Left lung (tissue), 10 donors: Measurements from ENCODE around the gene ZNF786. TPM values are rescaled to one million over a fixed set of nuclear protein-coding genes. Genes with fewer than 3 reads are reported as not detected.

Source experiments
- ATAC-seq: fragments of 200-7000 bp; cut with Tn5 transposase; one replicate; pipeline ENCODE4 v1.9.1; 2020; ENCODE audit warnings: moderate library complexity
- DNase-seq, 4 donors: peaks; one replicate each; pipeline ENCODE4 v3.0.0-alpha.2; 2013 to 2020
- H3K27ac ChIP-seq, 2 donors: fragments of 200-600 bp; sonication (generic) in 1 of 2; one replicate each; pipeline versions ENCODE4 v1.5.0 to v1.8.0; 2020 to 2021
- H3K27me3 ChIP-seq, 2 donors: fragments of 200-600 bp; sonication (generic) in 1 of 2; one replicate each; pipeline versions ENCODE4 v1.5.0 to v1.8.0; 2020 to 2021
- H3K36me3 ChIP-seq, 2 donors: fragments of 200-600 bp; sonication (generic) in 1 of 2; one replicate each; pipeline versions ENCODE4 v1.5.0 to v1.8.0; 2020 to 2021
- H3K4me1 ChIP-seq, 2 donors: fragments of 200-600 bp; one replicate each; pipeline ENCODE4 v1.8.0; 2021
- H3K4me3 ChIP-seq, 2 donors: fragments of 200-600 bp; sonication (generic) in 1 of 2; one replicate each; pipeline versions ENCODE4 v1.5.0 to v1.8.0; 2020 to 2021; ENCODE audit warnings: mild to moderate bottlenecking in 1 of 2
- H3K9me3 ChIP-seq, 2 donors: fragments of 200-600 bp; sonication (generic) in 1 of 2; one replicate each; pipeline versions ENCODE4 v1.5.0 to v1.8.0; 2020 to 2021
- CTCF ChIP-seq, 2 donors: fragments of 200-600 bp; sonication (generic) in 1 of 2; IDR thresholded peaks; one replicate each; pipeline versions ENCODE4 v1.5.0 to v1.8.0; 2021; ENCODE audit warnings: antibody characterized with exemption in 2 of 2
- intact Hi-C, 2 donors: fragments of 100-400 bp; cut with DNase I; formaldehyde crosslinking; loops; one replicate each; pipeline versions ENCODE4 v1.11.2 to v1.14.2; 2022
- polyA plus RNA-seq, 6 donors: library from polyadenylated mRNA; unstranded; fragments of 120-200 nt; gene quantifications; one replicate each; pipeline ENCODE4 v1.2.1, GENCODE V29; 2013; ENCODE audit not compliant: insufficient read length in 6 of 6
- total RNA-seq, 2 donors: library from RNA; stranded (reverse); fragmentation: NEBNext Ultra II Directional; extraction: Animal tissue kit (Norgen Biotek cat#: 25700); gene quantifications; one replicate each; pipeline ENCODE4 v1.2.1, GENCODE V29; 2021
- donor health status: DM: no; HTN: yes; CAD: no.
- donor health status: DM: no; HTN: no; CAD: no.

The ZNF786 gene
- total and polyA plus RNA-seq, 8 donors = 5.2 to 8.7 (median 6.9) TPM

- TF ChIP-seq CTCF (IDR thresholded peaks at IDR 0.05) = no peak
- peak; percentile 52 to 90 (median 58) for DNase-seq
These were observed 36.2 kb upstream of the ZNF786 start for GRCh38 chr7:149126662-149127266.

GRCh38 chr7:149125863-149126661 is 35.5 kb upstream of the ZNF786 start, which contains the start of gene ZNF425:
ZNF425 (minus strand) TSS chr7:149126324; CDS start chr7:149126213, 111 bp downstream.
- peaks cover 0 to 16% of the 10 kb centered on the region in 2 donors for H3K36me3 ChIP-seq
- peak; percentile 91 to 100 (median 95) for DNase-seq
- ATAC-seq = peak; percentile 97
- no peaks in the 10 kb centered on the region for H3K27me3 ChIP-seq
- H3K4me1 ChIP-seq = peaks cover 3 to 22% of the 10 kb centered on the region in 2 donors
- peaks cover 0 to 11% of the 10 kb centered on the region in 2 donors for H3K9me3 ChIP-seq
- H3K27ac ChIP-seq = peak within 1 kb of the TSS; percentile 94 to 97
- intact Hi-C loops = no loop called here
- peak; percentile 94 to 97 for TF ChIP-seq CTCF (IDR thresholded peaks at IDR 0.05)
- peak within 1 kb of the TSS; percentile 79 to 85 for H3K4me3 ChIP-seq

More at GRCh38 chr7:149126662-149127266, 36.2 kb upstream of the ZNF786 start:
- Histone ChIP-seq H3K36me3 (peaks cover 0 to 23% of the 10 kb centered on the region in 2 donors), H3K9me3 (peaks cover 0 to 18% of the 10 kb centered on the region in 2 donors), H3K4me3 (peak overlapping the region; percentile 79 to 85), H3K4me1 (peaks cover 3 to 22% of the 10 kb centered on the region in 2 donors), H3K27me3 (no peaks in the 10 kb centered on the region), H3K27ac (peak overlapping the region; percentile 94 to 97)
- intact Hi-C loops = no loop called here
- ATAC-seq = peak; percentile 75

- peak overlapping the region; percentile 79 to 85 for H3K4me3 ChIP-seq
- H3K27ac ChIP-seq = peak overlapping the region; percentile 94 to 97
- H3K36me3 ChIP-seq = peaks cover 0 to 8% of the 10 kb centered on the region in 2 donors
- intact Hi-C loops = no loop called here
- no peak for TF ChIP-seq CTCF (IDR thresholded peaks at IDR 0.05)
- H3K4me1 ChIP-seq = peaks cover 3 to 22% of the 10 kb centered on the region in 2 donors
- no peak for ATAC-seq
- no peak for DNase-seq
- H3K9me3 ChIP-seq = peaks cover 0 to 3% of the 10 kb centered on the region in 2 donors
- no peaks in the 10 kb centered on the region for H3K27me3 ChIP-seq
These were observed 34.8 kb upstream of the ZNF786 start for GRCh38 chr7:149125189-149125862.

- ATAC-seq (no peak), DNase-seq (no peak)
- no peaks in the 10 kb centered on the region for H3K4me1 ChIP-seq
- H3K36me3 ChIP-seq = peaks cover 0 to 1% of the 10 kb centered on the region in 2 donors
- no peak for TF ChIP-seq CTCF (IDR thresholded peaks at IDR 0.05)
- H3K27ac ChIP-seq = no peak overlapping the region
- no peaks in the 10 kb centered on the region for H3K27me3 ChIP-seq
- no peaks in the 10 kb centered on the region for H3K9me3 ChIP-seq
- no peak overlapping the region for H3K4me3 ChIP-seq
- intact Hi-C loops = no loop called here
These were observed 19.5 kb upstream of the ZNF786 start for GRCh38 chr7:149109969-149110368.
